OCI-LY7 (cell line): ENCODE results near the gene GPRC5B. TPM values are rescaled to one million over a fixed set of nuclear protein-coding genes. Genes with fewer than 3 reads are reported as not detected.

Source experiments
- BruUV-seq: library from RNA; stranded (reverse); fragments of 400-500 nt; replicated peaks from 2 replicates; lab custom pipeline; 2021; lab: Mats Ljungman, UMichigan
- CTCF ChIA-PET: fragments of 300-600 bp; sonication (Branson Sonifier 250); formaldehyde crosslinking; loops from one replicate; lab custom pipeline; 2022; ENCODE audit warnings: antibody characterized with exemption; ENCODE audit not compliant: unreplicated experiment; lab: Charles Lee
- POLR2A ChIA-PET: fragments of 300-600 bp; sonication (Branson Sonifier 250); formaldehyde crosslinking; loops from one replicate; lab custom pipeline; 2022; ENCODE audit warnings: antibody characterized with exemption; lab: Charles Lee
- DNase-seq: peaks from one replicate; pipeline ENCODE4 v3.0.0-alpha.2; 2015; ENCODE audit warnings: low spot score
- H2AFZ ChIP-seq: fragments of 200-600 bp; sonication (generic), shearing (Covaris generic); 2 replicates; pipeline ENCODE4 v1.6.1; 2014; ENCODE audit warnings: mild to moderate bottlenecking, antibody characterized with exemption, low read length, moderate library complexity
- H3K27ac ChIP-seq: fragments of 200-600 bp; sonication (generic); 2 replicates; pipeline ENCODE4 v1.5.1; 2014; ENCODE audit warnings: mixed run types, low read depth, mild to moderate bottlenecking, moderate library complexity, low read length, inconsistent platforms; ENCODE audit not compliant: poor library complexity, severe bottlenecking
- H3K36me3 ChIP-seq: fragments of 200-600 bp; sonication (generic); 2 replicates; pipeline ENCODE4 v1.6.1; 2014; ENCODE audit warnings: mild to moderate bottlenecking, antibody characterized with exemption, low read length, moderate library complexity, mixed read lengths; ENCODE audit not compliant: insufficient read depth
- H3K4me1 ChIP-seq: fragments of 200-600 bp; sonication (generic); 2 replicates; pipeline ENCODE4 v1.5.1; 2014; ENCODE audit warnings: mild to moderate bottlenecking, low read length; ENCODE audit not compliant: insufficient read depth, poor library complexity, severe bottlenecking
- H3K4me2 ChIP-seq: fragments of 200-600 bp; sonication (generic); 2 replicates; pipeline ENCODE4 v1.6.1; 2014; ENCODE audit warnings: mild to moderate bottlenecking, low read length
- H3K4me3 ChIP-seq: fragments of 200-600 bp; sonication (generic); 2 replicates; pipeline ENCODE4 v1.5.1; 2014; ENCODE audit warnings: mild to moderate bottlenecking, low read depth, low read length; ENCODE audit not compliant: poor library complexity, severe bottlenecking
- H3K79me2 ChIP-seq: fragments of 200-600 bp; sonication (generic); 2 replicates; pipeline ENCODE4 v1.6.1; 2016; ENCODE audit warnings: low read depth, mild to moderate bottlenecking, low read length, moderate library complexity, mixed read lengths; ENCODE audit not compliant: insufficient read depth
- H3K9me2 ChIP-seq: fragments of 200-600 bp; sonication (generic); 2 replicates; pipeline ENCODE4 v1.6.1; 2016; ENCODE audit warnings: mild to moderate bottlenecking, low read length, mixed read lengths; ENCODE audit not compliant: insufficient read depth
- H3K9me3 ChIP-seq: fragments of 200-600 bp; sonication (generic); 2 replicates; pipeline ENCODE4 v1.6.1; 2014; ENCODE audit warnings: mild to moderate bottlenecking, mixed run types, low read length, mixed read lengths
- H4K20me1 ChIP-seq: fragments of 200-600 bp; sonication (generic); 2 replicates; pipeline ENCODE4 v1.6.1; 2014; ENCODE audit warnings: mild to moderate bottlenecking, antibody characterized with exemption, low read length, moderate library complexity, mixed read lengths; ENCODE audit not compliant: insufficient read depth
- CTCF ChIP-seq: fragments of 200-600 bp; sonication (generic); conservative IDR thresholded peaks from 2 replicates; pipeline ENCODE4 v1.5.1; 2014; ENCODE audit warnings: mild to moderate bottlenecking, antibody characterized with exemption, low read length, moderate library complexity, mixed read lengths
- EZH2phosphoT487 ChIP-seq: fragments of 200-600 bp; sonication (generic); IDR thresholded peaks from 2 replicates; pipeline ENCODE4 v1.6.1; 2018; ENCODE audit warnings: low read depth, borderline replicate concordance, mild to moderate bottlenecking, mixed run types, antibody characterized with exemption, low read length, moderate library complexity, mixed read lengths
- intact Hi-C: fragments of 100-400 bp; cut with micrococcal nuclease; formaldehyde crosslinking; loops from one replicate; pipeline ENCODE4 v1.10.0; 2022; ENCODE audit not compliant: unreplicated experiment
- total RNA-seq, 2 experiments: library from RNA; depleted of rRNA in 1 of 2; stranded (reverse); fragments of >200 nt in 1 of 2; shearing (Covaris generic) in 1 of 2; gene quantifications; 2 replicates each; pipeline ENCODE4 v1.2.3, GENCODE V29; 2014 to 2022

GPRC5B gene
- total RNA-seq, 2 experiments from 2014 or later: not detected

GRCh38 chr16:19812986-19813385, 71.7 kb downstream of the GPRC5B start:
- ChIA-PET POLR2A (no interaction called here), CTCF (no interaction called here)
- no peak overlapping the region for H3K4me3 ChIP-seq
- H3K36me3 ChIP-seq: no peaks in the 10 kb centered on the region
- no TSS peak for BruUV-seq
- no peaks in the 10 kb centered on the region for H3K9me3 ChIP-seq
- no peak overlapping the region for H2AFZ ChIP-seq
- H4K20me1 ChIP-seq: no peaks in the 10 kb centered on the region
- H3K27ac ChIP-seq: no peak overlapping the region
- DNase-seq: no peak
- intact Hi-C loops: no loop called here
- no peaks in the 10 kb centered on the region for H3K4me1 ChIP-seq
- H3K9me2 ChIP-seq: no peaks in the 10 kb centered on the region
- TF ChIP-seq CTCF (no peak), EZH2phosphoT487 (no peak)
- no peaks in the 10 kb centered on the region for H3K79me2 ChIP-seq
- no peak overlapping the region for H3K4me2 ChIP-seq

- Histone ChIP-seq H3K9me2 (no peaks in the 10 kb centered on the region), H3K4me1 (no peaks in the 10 kb centered on the region), H3K36me3 (no peaks in the 10 kb centered on the region), H3K9me3 (no peaks in the 10 kb centered on the region), H3K27ac (no peak overlapping the region), H3K4me3 (no peak overlapping the region), H2AFZ (no peak overlapping the region), H3K79me2 (no peaks in the 10 kb centered on the region), H4K20me1 (no peaks in the 10 kb centered on the region), H3K4me2 (no peak overlapping the region)
- CTCF ChIA-PET: no interaction called here
- no TSS peak for BruUV-seq
- intact Hi-C loops: no loop called here
- POLR2A ChIA-PET: no interaction called here
- no peak for DNase-seq
- no peak for TF ChIP-seq CTCF
- TF ChIP-seq EZH2phosphoT487: no peak
Measured at GRCh38 chr16:19810817-19811731, 73.6 kb downstream of the GPRC5B start.

GRCh38 chr16:19809693-19810092, 75.0 kb downstream of the GPRC5B start:
- Histone ChIP-seq H3K9me3 (peaks cover 10% of the 10 kb centered on the region; the same call in 1 of the 2 replicates), H4K20me1 (no peaks in the 10 kb centered on the region), H3K4me3 (no peak overlapping the region), H3K4me2 (no peak overlapping the region), H2AFZ (no peak overlapping the region), H3K27ac (no peak overlapping the region), H3K4me1 (peaks cover 6% of the 10 kb centered on the region), H3K79me2 (no peaks in the 10 kb centered on the region), H3K36me3 (no peaks in the 10 kb centered on the region), H3K9me2 (no peaks in the 10 kb centered on the region)
- intact Hi-C loops: no loop called here
- no peak for DNase-seq
- ChIA-PET CTCF (no interaction called here), POLR2A (no interaction called here)
- no TSS peak for BruUV-seq
- no peak for TF ChIP-seq EZH2phosphoT487
- TF ChIP-seq CTCF: no peak
